ENCODE data around the gene RHOJ.
"Not testable (repeated sequence)": the region's sequence is repeated elsewhere in the genome, so short reads cannot be mapped to it uniquely, and the experiment has no call there.

Gene RHOJ

GRCh38 chr14:63268771-63269170 is 64.5 kb downstream of the RHOJ start:
- no peak for DNase-seq (ENCODE audit: low spot score)

- no peak for DNase-seq (ENCODE audit: low spot score)
These were observed 65.5 kb downstream of the RHOJ start for GRCh38 chr14:63269561-63270225.

GRCh38 chr14:63273129-63273528 is 68.9 kb downstream of the RHOJ start:
- DNase-seq (ENCODE audit: low spot score), result no peak

GRCh38 chr14:63273717-63274655 is 69.7 kb downstream of the RHOJ start:
- DNase-seq (ENCODE audit: low spot score), result no peak

GRCh38 chr14:63275611-63276010 is 71.4 kb downstream of the RHOJ start:
- DNase-seq (ENCODE audit: low spot score), result no peak

- no peak for DNase-seq (ENCODE audit: low spot score)
These were observed 71.8 kb downstream of the RHOJ start for GRCh38 chr14:63276016-63276415.

GRCh38 chr14:63276492-63277342 is 72.5 kb downstream of the RHOJ start:
- peak; percentile 51 for DNase-seq (ENCODE audit: low spot score)

GRCh38 chr14:63277591-63278183 is 73.4 kb downstream of the RHOJ start:
- DNase-seq (ENCODE audit: low spot score), result no peak

- DNase-seq (ENCODE audit: low spot score), result not testable (repeated sequence)
These were observed 75.7 kb downstream of the RHOJ start for GRCh38 chr14:63279933-63280332.

GRCh38 chr14:63282997-63283883 is 79.0 kb downstream of the RHOJ start:
- no peak for DNase-seq (ENCODE audit: low spot score)

- no peak for DNase-seq (ENCODE audit: low spot score)
These were observed 79.6 kb downstream of the RHOJ start for GRCh38 chr14:63283884-63284248.

GRCh38 chr14:63286071-63286470 is 81.8 kb downstream of the RHOJ start:
- DNase-seq (ENCODE audit: low spot score), result no peak

GRCh38 chr14:63287666-63288483 is 83.6 kb downstream of the RHOJ start:
- DNase-seq (ENCODE audit: low spot score), result no peak

- DNase-seq (ENCODE audit: low spot score), result no peak
These were observed 84.6 kb downstream of the RHOJ start for GRCh38 chr14:63288853-63289252.

- DNase-seq (ENCODE audit: low spot score), result no peak
These were observed 86.6 kb downstream of the RHOJ start for GRCh38 chr14:63290741-63291430.

- no peak for DNase-seq (ENCODE audit: low spot score)
These were observed 88.6 kb downstream of the RHOJ start for GRCh38 chr14:63292805-63293204.

- no peak for DNase-seq (ENCODE audit: low spot score)
These were observed 91.0 kb downstream of the RHOJ start for GRCh38 chr14:63295231-63295685.

- DNase-seq (ENCODE audit: low spot score), result no peak
These were observed 91.9 kb downstream of the RHOJ start for GRCh38 chr14:63296060-63296563.

GRCh38 chr14:63297372-63298063 is 93.3 kb downstream of the RHOJ start:
- no peak for DNase-seq (ENCODE audit: low spot score)

Measured in SW480 (cell line).